ENCODE data around the gene PLA2G6.
A peak's percentile ranks its signal among the peaks of the same experiment; 100 is the strongest.

PLA2G6 gene

GRCh38 chr22:38108561-38109319 lies 72.9 kb downstream of the PLA2G6 start:
- no peak for DNase-seq (ENCODE audit: low spot score)

- no peak for DNase-seq (ENCODE audit: low spot score)
Observed at GRCh38 chr22:38107692-38108515, 73.7 kb downstream of the PLA2G6 start.

- no peak for DNase-seq (ENCODE audit: low spot score)
Observed at GRCh38 chr22:38106814-38107578, 74.6 kb downstream of the PLA2G6 start.

- DNase-seq (ENCODE audit: low spot score): no peak
Observed at GRCh38 chr22:38104084-38104483, 77.5 kb downstream of the PLA2G6 start.

GRCh38 chr22:38103641-38104040 lies 78.0 kb downstream of the PLA2G6 start:
- no peak for DNase-seq (ENCODE audit: low spot score)

- DNase-seq (ENCODE audit: low spot score): peak; percentile 29
Observed at GRCh38 chr22:38098410-38099249, 83.0 kb downstream of the PLA2G6 start.

GRCh38 chr22:38097557-38098409 lies 83.8 kb downstream of the PLA2G6 start:
- DNase-seq (ENCODE audit: low spot score): peak; percentile 14

- no peak for DNase-seq (ENCODE audit: low spot score)
Observed at GRCh38 chr22:38097058-38097457, 84.6 kb downstream of the PLA2G6 start.

- DNase-seq (ENCODE audit: low spot score): no peak
Observed at GRCh38 chr22:38089474-38089851, 92.2 kb downstream of the PLA2G6 start.

GRCh38 chr22:38088629-38089473 lies 92.8 kb downstream of the PLA2G6 start:
- DNase-seq (ENCODE audit: low spot score): no peak

- DNase-seq (ENCODE audit: low spot score): no peak
Observed at GRCh38 chr22:38087855-38088254, 93.8 kb downstream of the PLA2G6 start.

GRCh38 chr22:38086942-38087341 lies 94.7 kb downstream of the PLA2G6 start:
- no peak for DNase-seq (ENCODE audit: low spot score)

- no peak for DNase-seq (ENCODE audit: low spot score)
Observed at GRCh38 chr22:38086001-38086845, 95.4 kb downstream of the PLA2G6 start.

- DNase-seq (ENCODE audit: low spot score): no peak
Observed at GRCh38 chr22:38085501-38085900, 96.1 kb downstream of the PLA2G6 start.

- no peak for DNase-seq (ENCODE audit: low spot score)
Observed at GRCh38 chr22:38085056-38085455, 96.6 kb downstream of the PLA2G6 start.

- DNase-seq (ENCODE audit: low spot score): no peak
Observed at GRCh38 chr22:38083931-38084631, 97.5 kb downstream of the PLA2G6 start, which contains the start of gene SLC16A8. Gene SLC16A8 (minus strand): TSS chr22:38084184. CDS start chr22:38082873, 1,311 bp downstream.

- no peak for DNase-seq (ENCODE audit: low spot score)
Observed at GRCh38 chr22:38082986-38083710, 98.5 kb downstream of the PLA2G6 start.

Data from kidney capillary endothelial cell (primary cell).